GM23338 (cell line): ENCODE data around the gene CRMP1. TPM values are rescaled to one million over a fixed set of nuclear protein-coding genes. Genes with fewer than 3 reads are reported as not detected.

Experiments used
- ATAC-seq: fragments of 200-7000 bp; cut with Tn5 transposase; 3 replicates; pipeline ENCODE4 v1.9.1; 2020
- DNase-seq: peaks from one replicate; pipeline ENCODE4 v3.0.0-alpha.2; 2015; ENCODE audit warnings: low spot score
- H2AFZ ChIP-seq: fragments of 200-600 bp; sonication (generic); 2 replicates; pipeline ENCODE4 v1.8.0; 2016; ENCODE audit warnings: antibody characterized with exemption, mild to moderate bottlenecking, moderate library complexity
- H3F3A ChIP-seq: fragments of 200-600 bp; sonication (generic); replicated peaks from 2 replicates; pipeline ENCODE4 v1.8.0; 2017; ENCODE audit warnings: antibody characterized with exemption, mixed run types, low read depth
- H3K27ac ChIP-seq: fragments of 200-600 bp; sonication (generic); 2 replicates; pipeline ENCODE4 v1.6.1; 2016; ENCODE audit warnings: low read depth
- H3K27me3 ChIP-seq: fragments of 200-600 bp; sonication (generic); 2 replicates; pipeline ENCODE4 v1.8.0; 2016; ENCODE audit warnings: mild to moderate bottlenecking, mixed run types, moderate library complexity; ENCODE audit not compliant: insufficient read depth
- H3K36me3 ChIP-seq: fragments of 200-600 bp; sonication (generic); 2 replicates; pipeline ENCODE4 v1.8.0; 2016; ENCODE audit warnings: mild to moderate bottlenecking; ENCODE audit not compliant: insufficient read depth
- H3K4me1 ChIP-seq: fragments of 200-600 bp; sonication (generic); 2 replicates; pipeline ENCODE4 v1.8.0; 2016; ENCODE audit warnings: mild to moderate bottlenecking, moderate library complexity; ENCODE audit not compliant: insufficient read depth
- H3K4me2 ChIP-seq: fragments of 200-600 bp; sonication (generic); 2 replicates; pipeline ENCODE4 v1.7.1; 2017; ENCODE audit warnings: mixed run types
- H3K4me3 ChIP-seq: fragments of 200-600 bp; sonication (generic); 2 replicates; pipeline ENCODE4 v1.6.1; 2016; ENCODE audit warnings: mixed run types
- H3K79me2 ChIP-seq: fragments of 200-600 bp; sonication (generic); replicated peaks from 2 replicates; pipeline ENCODE4 v1.8.0; 2017; ENCODE audit warnings: mild to moderate bottlenecking; ENCODE audit not compliant: insufficient read depth
- H3K9me2 ChIP-seq: fragments of 200-600 bp; sonication (generic); 2 replicates; pipeline ENCODE4 v1.8.0; 2017; ENCODE audit not compliant: insufficient read depth
- H4K20me1 ChIP-seq: fragments of 200-600 bp; sonication (generic); replicated peaks from 2 replicates; pipeline ENCODE4 v1.8.0; 2017; ENCODE audit warnings: mild to moderate bottlenecking; ENCODE audit not compliant: insufficient read depth
- H3K27ac Mint-ChIP-seq: 2 replicates; pipeline ENCODE4 v1.8.0; 2020; ENCODE audit warnings: inconsistent platforms, mild to moderate bottlenecking, moderate library complexity, mixed read lengths
- H3K27me3 Mint-ChIP-seq: 3 replicates; pipeline ENCODE4 v1.8.0; 2022; ENCODE audit warnings: low read depth, mild to moderate bottlenecking, moderate library complexity, mixed read lengths, inconsistent platforms; ENCODE audit not compliant: insufficient read depth, poor library complexity
- H3K36me3 Mint-ChIP-seq: 3 replicates; pipeline ENCODE4 v1.8.0; 2021; ENCODE audit warnings: low read depth, mild to moderate bottlenecking, inconsistent platforms, moderate library complexity, mixed read lengths
- H3K4me1 Mint-ChIP-seq: 3 replicates; pipeline ENCODE4 v1.8.0; 2020; ENCODE audit warnings: mild to moderate bottlenecking, inconsistent platforms, mixed read lengths
- H3K4me3 Mint-ChIP-seq: 3 replicates; pipeline ENCODE4 v1.8.0; 2021; ENCODE audit warnings: moderate library complexity, mild to moderate bottlenecking, inconsistent platforms, mixed read lengths
- H3K9me3 Mint-ChIP-seq: 3 replicates; pipeline ENCODE4 v1.8.0; 2020; ENCODE audit warnings: moderate library complexity, mild to moderate bottlenecking, inconsistent platforms, mixed read lengths
- CTCF ChIP-seq, 2 experiments: fragments of 200-600 bp in 1 of 2; sonication (generic) in 1 of 2; conservative IDR thresholded peaks; 2 replicates each; pipeline versions ENCODE4 v1.5.1 to v1.6.1; 2016 to 2017; ENCODE audit warnings: antibody characterized with exemption in 2 of 2, low read depth in 2 of 2, mild to moderate bottlenecking in 2 of 2, moderate library complexity in 1 of 2
- ETS1 ChIP-seq: IDR thresholded peaks from 2 replicates; pipeline ENCODE4 v1.6.1; 2016; ENCODE audit warnings: antibody characterized with exemption
- EZH2 ChIP-seq: fragments of 200-600 bp; sonication (generic); IDR thresholded peaks from one replicate; pipeline ENCODE4 v1.8.0; 2017; ENCODE audit warnings: antibody characterized with exemption, mild to moderate bottlenecking, low read depth; ENCODE audit not compliant: unreplicated experiment
- NANOG ChIP-seq: IDR thresholded peaks from 2 replicates; pipeline ENCODE4 v1.6.1; 2016; ENCODE audit warnings: antibody characterized with exemption, borderline replicate concordance
- POLR2AphosphoS5 ChIP-seq: IDR thresholded peaks from 2 replicates; pipeline ENCODE4 v1.6.1; 2016; ENCODE audit warnings: antibody characterized with exemption, low read depth
- STAT1 ChIP-seq: IDR thresholded peaks from one replicate; pipeline ENCODE4 v1.6.1; 2016; ENCODE audit warnings: antibody characterized with exemption; ENCODE audit not compliant: unreplicated experiment
- ZNF114 ChIP-seq: fragments of 250-450 bp; sonication (Bioruptor Pico); IDR thresholded peaks from 2 replicates; pipeline ENCODE4 v1.5.0; 2020; ENCODE audit warnings: mild to moderate bottlenecking, moderate library complexity
- ZNF462 ChIP-seq: fragments of 250-450 bp; sonication (Bioruptor Pico); IDR thresholded peaks from 2 replicates; pipeline ENCODE4 v1.5.0; 2020; ENCODE audit warnings: mild to moderate bottlenecking, moderate library complexity
- polyA plus RNA-seq: library from polyadenylated mRNA; unstranded; fragments of >200 nt; fragmentation: Nextera tagmentation; extraction: Ambion mirVana; gene quantifications from 2 replicates; pipeline ENCODE4 v1.2.1, GENCODE V29; 2016
- total RNA-seq: library from RNA; depleted of rRNA; stranded (reverse); fragments of >200 nt; shearing (Covaris generic); gene quantifications from 2 replicates; pipeline ENCODE4 v1.2.3, GENCODE V29; 2014
- TF ChIP-seq, protein P1 (sequence below): IDR thresholded peaks from one replicate; pipeline ENCODE4 v1.6.1; 2018; ENCODE audit warnings: antibody characterized with exemption; ENCODE audit not compliant: unreplicated experiment

Gene CRMP1
- total and polyA plus RNA-seq, 2 experiments from 2014 or later = 52.7 to 146 TPM

DNA sequence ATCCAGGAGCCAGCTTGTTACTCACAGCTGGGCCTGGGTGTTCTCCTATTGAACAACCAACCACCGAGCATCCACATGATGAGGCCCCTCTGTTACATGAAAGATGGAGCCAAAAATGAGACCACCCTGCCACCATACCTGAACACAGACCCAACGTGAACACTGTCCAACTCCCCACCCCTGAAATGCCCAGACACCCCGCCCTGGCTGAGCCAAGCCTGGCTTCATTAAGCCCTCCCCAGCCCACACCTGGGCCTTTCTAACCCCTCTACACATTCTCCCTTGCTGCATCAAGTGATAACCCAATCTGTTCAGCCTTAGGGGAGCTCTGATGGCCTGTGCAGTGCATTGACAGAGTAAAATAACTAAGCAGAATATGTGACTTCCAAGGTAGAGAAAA lies 101.2 kb downstream of the CRMP1 start:
- H3K4me2 ChIP-seq = no peak overlapping the region
- H3K4me3 ChIP-seq = no peak overlapping the region
- H3K9me2 ChIP-seq = no peaks in the 10 kb centered on the region
- no peaks in the 10 kb centered on the region for H3K36me3 ChIP-seq
- no peaks in the 10 kb centered on the region for H3K4me1 ChIP-seq
- H4K20me1 ChIP-seq = no peaks in the 10 kb centered on the region; the same call in 1 of the 2 replicates
- Mint-ChIP-seq H3K27me3 (no peaks in the 10 kb centered on the region), H3K9me3 (no peaks in the 10 kb centered on the region), H3K27ac (no peak overlapping the region), H3K4me3 (no peak overlapping the region), H3K4me1 (no peaks in the 10 kb centered on the region), H3K36me3 (peaks cover 36% of the 10 kb centered on the region)
- ATAC-seq (no peak), DNase-seq (no peak)
- TF ChIP-seq EZH2 = no peak
- TF ChIP-seq, protein P1, sequence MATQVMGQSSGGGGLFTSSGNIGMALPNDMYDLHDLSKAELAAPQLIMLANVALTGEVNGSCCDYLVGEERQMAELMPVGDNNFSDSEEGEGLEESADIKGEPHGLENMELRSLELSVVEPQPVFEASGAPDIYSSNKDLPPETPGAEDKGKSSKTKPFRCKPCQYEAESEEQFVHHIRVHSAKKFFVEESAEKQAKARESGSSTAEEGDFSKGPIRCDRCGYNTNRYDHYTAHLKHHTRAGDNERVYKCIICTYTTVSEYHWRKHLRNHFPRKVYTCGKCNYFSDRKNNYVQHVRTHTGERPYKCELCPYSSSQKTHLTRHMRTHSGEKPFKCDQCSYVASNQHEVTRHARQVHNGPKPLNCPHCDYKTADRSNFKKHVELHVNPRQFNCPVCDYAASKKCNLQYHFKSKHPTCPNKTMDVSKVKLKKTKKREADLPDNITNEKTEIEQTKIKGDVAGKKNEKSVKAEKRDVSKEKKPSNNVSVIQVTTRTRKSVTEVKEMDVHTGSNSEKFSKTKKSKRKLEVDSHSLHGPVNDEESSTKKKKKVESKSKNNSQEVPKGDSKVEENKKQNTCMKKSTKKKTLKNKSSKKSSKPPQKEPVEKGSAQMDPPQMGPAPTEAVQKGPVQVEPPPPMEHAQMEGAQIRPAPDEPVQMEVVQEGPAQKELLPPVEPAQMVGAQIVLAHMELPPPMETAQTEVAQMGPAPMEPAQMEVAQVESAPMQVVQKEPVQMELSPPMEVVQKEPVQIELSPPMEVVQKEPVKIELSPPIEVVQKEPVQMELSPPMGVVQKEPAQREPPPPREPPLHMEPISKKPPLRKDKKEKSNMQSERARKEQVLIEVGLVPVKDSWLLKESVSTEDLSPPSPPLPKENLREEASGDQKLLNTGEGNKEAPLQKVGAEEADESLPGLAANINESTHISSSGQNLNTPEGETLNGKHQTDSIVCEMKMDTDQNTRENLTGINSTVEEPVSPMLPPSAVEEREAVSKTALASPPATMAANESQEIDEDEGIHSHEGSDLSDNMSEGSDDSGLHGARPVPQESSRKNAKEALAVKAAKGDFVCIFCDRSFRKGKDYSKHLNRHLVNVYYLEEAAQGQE = no peak
- TF ChIP-seq STAT1 = no peak
- TF ChIP-seq POLR2AphosphoS5 = no peak
- TF ChIP-seq ETS1 = no peak
- TF ChIP-seq NANOG = no peak
- TF ChIP-seq CTCF (conservative IDR thresholded peaks at IDR 0.05; ENCODE audit: low read depth in 2 of 2) = no peak
- TF ChIP-seq ZNF114 = no peak
- no peak for TF ChIP-seq ZNF462 (CRISPR knock-in tag)
- no peaks in the 10 kb centered on the region for H3F3A ChIP-seq
- no peak overlapping the region for H2AFZ ChIP-seq
- no peak overlapping the region for H3K27ac ChIP-seq
- H3K79me2 ChIP-seq = no peaks in the 10 kb centered on the region
- H3K27me3 ChIP-seq = no peaks in the 10 kb centered on the region
